Measurements from ENCODE around the gene TRPM4.
A peak's percentile ranks its signal among the peaks of the same experiment; 100 is the strongest.
"Not testable (repeated sequence)": the region's sequence is repeated elsewhere in the genome, so short reads cannot be mapped to it uniquely, and the experiment has no call there.

TRPM4 gene

GRCh38 chr19:49127674-49128544 is 29.7 kb upstream of the TRPM4 start:
- peak; percentile 97 for DNase-seq

- DNase-seq, result no peak
These were observed 28.9 kb upstream of the TRPM4 start for GRCh38 chr19:49128545-49129237.

- DNase-seq, result no peak
These were observed 28.4 kb upstream of the TRPM4 start for GRCh38 chr19:49129238-49129583.

- no peak for DNase-seq
These were observed 27.3 kb upstream of the TRPM4 start for GRCh38 chr19:49130325-49130724.

- no peak for DNase-seq
These were observed 24.5 kb upstream of the TRPM4 start for GRCh38 chr19:49132974-49133609.

GRCh38 chr19:49133621-49134454 is 23.8 kb upstream of the TRPM4 start:
- DNase-seq, result peak; percentile 35

- DNase-seq, result no peak
These were observed 21.9 kb upstream of the TRPM4 start for GRCh38 chr19:49135686-49136085.

GRCh38 chr19:49136771-49137171 is 20.8 kb upstream of the TRPM4 start:
- no peak for DNase-seq

- DNase-seq, result no peak
These were observed 16.6 kb upstream of the TRPM4 start for GRCh38 chr19:49140951-49141350.

- DNase-seq, result no peak
These were observed 16.2 kb upstream of the TRPM4 start for GRCh38 chr19:49141352-49141751.

GRCh38 chr19:49142866-49143335 is 14.7 kb upstream of the TRPM4 start:
- DNase-seq, result peak; percentile 79

GRCh38 chr19:49145573-49146407 is 11.8 kb upstream of the TRPM4 start:
- DNase-seq, result peak; percentile 82

- not testable (repeated sequence) for DNase-seq
These were observed 11.2 kb upstream of the TRPM4 start for GRCh38 chr19:49146408-49146770.

- no peak for DNase-seq
These were observed 9.4 kb upstream of the TRPM4 start for GRCh38 chr19:49148044-49148682.

GRCh38 chr19:49148784-49149651 is 8.6 kb upstream of the TRPM4 start:
- DNase-seq, result peak; percentile 81

GRCh38 chr19:49149652-49150105 is 7.9 kb upstream of the TRPM4 start:
- no peak for DNase-seq

- DNase-seq, result peak; percentile 40
These were observed 7.3 kb upstream of the TRPM4 start for GRCh38 chr19:49150106-49150943.

- DNase-seq, result no peak
These were observed 6.7 kb upstream of the TRPM4 start for GRCh38 chr19:49150944-49151243.

Measured in activated CD4-positive, alpha-beta T cell treated with anti-CD3 and anti-CD28 coated beads, Interleukin-10, Interleukin-2, amounts not matched to agents 100 ng/mL and 50 ng/mL, durations not matched to agents 16 hours and 8 hours (primary cell).